GM12801 (cell line): ENCODE data around the gene LBR.

ENCODE experiments used
- TF ChIP-seq, protein P1 (sequence below): IDR thresholded peaks from one replicate; pipeline ENCODE4 v1.5.1; 2011; ENCODE audit warnings: control low read depth; ENCODE audit not compliant: insufficient read length; ENCODE audit errors: extremely low read depth

The LBR gene

DNA sequence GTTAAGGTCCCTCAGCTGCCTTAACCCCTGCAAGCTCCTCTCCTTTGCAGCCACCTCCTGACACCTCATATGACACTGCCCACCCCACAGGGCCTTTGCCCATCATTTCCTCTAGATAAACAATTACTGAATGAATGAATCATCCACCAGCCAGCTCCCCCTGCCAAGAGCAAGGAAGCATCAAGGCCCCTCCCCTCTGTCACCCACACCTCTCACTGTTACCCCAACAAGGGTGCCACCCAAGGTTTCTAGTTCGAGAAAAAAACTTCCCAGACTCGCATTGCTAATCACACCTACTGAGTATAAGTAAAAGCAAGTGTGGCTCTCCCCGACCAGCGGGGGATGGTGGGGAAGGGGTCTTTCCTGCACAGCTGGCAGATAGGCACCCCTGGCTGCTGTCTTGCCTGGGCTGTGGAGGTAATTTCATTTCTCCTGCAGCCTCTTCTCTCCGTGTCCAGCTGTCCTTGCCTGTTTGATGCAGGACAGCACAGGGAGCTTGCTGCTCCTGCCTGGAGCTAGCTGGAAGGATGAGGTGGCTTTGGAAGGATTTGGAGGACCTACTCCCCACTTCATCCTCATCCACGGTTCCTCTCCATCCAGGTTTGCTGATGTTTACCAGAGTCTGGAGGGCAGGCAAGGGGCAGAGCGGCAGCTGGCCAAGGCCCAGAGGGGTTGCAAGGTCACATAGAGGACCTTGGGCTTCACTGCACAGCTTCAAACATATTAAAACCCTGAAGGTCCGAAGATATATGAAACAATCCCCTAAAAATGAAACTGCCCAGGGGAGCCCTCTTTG is 33.1 kb upstream of the LBR start:
- TF ChIP-seq, protein P1, sequence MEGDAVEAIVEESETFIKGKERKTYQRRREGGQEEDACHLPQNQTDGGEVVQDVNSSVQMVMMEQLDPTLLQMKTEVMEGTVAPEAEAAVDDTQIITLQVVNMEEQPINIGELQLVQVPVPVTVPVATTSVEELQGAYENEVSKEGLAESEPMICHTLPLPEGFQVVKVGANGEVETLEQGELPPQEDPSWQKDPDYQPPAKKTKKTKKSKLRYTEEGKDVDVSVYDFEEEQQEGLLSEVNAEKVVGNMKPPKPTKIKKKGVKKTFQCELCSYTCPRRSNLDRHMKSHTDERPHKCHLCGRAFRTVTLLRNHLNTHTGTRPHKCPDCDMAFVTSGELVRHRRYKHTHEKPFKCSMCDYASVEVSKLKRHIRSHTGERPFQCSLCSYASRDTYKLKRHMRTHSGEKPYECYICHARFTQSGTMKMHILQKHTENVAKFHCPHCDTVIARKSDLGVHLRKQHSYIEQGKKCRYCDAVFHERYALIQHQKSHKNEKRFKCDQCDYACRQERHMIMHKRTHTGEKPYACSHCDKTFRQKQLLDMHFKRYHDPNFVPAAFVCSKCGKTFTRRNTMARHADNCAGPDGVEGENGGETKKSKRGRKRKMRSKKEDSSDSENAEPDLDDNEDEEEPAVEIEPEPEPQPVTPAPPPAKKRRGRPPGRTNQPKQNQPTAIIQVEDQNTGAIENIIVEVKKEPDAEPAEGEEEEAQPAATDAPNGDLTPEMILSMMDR, result no peak

DNA sequence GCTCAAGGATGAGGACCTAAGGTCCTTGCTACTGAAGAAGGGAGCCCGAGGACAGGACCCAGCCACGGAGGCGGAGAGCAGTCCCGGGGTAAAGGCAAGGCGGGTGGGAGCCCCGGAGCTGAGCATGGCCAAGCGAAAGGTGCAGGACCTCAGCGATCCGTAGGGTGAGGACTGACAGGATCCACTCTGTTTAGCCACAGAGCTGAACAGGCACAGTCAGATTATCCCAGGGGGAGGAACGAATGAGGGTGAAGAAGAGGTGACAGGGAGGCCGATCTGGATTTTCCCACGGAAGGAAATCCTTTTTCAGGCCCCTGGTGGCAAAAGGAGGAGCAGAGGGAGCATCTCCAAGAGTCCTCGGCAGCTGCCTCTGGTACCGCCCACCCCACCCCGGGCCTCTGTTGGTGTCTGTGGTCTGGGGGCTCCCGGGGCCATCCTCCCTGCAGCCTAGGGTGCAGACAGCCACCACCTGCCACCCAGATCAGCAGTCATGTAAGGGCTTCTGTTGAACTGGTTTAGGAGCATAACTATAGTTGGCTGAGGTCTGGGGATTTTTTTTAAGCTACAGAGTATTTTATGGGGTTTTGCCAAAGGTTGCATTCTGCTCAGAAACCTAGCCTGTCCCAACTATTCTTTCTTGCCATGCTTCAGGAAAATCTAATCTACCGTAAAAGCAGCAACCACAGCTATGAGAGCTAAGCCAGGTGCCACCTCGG is 32.3 kb upstream of the LBR start:
- TF ChIP-seq, protein P1, result no peak

DNA sequence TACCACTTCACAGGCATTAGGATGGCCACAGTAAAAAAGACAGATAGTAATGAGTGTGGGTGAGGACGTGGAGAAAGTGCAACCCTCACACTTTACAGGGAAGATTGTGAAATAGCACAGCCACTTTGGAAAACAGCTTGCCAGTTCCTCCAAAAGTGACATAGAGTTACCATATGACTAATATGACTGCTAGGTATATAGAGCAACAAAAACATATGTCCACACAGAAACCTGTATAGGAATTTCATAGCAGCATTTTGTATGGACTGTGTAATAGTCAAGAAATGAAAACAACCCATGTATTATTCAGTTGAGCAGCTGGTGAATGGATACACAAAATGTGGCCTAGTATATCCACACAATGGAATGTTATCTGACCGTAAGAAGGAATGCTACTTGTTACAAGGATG is 30.4 kb upstream of the LBR start:
- TF ChIP-seq, protein P1, result no peak

DNA sequence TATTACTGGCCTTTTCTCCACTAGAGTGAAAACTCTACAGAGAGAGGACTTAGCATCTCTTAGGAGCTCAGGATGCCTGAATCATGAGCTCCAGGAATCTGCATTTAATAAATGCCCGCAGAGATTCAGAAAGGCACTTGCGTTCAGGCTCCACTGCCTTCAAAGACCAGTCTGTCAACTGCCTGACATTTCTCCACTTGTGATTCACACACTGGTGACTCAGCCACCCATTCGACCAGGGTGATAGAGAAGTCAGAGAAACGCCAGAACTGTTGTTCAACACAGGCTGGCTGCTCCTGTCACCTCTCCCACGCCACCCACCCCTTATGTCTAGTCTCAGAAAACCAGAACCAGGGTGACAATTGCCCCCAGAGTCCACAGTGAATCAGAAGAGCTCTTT is 26.9 kb upstream of the LBR start:
- TF ChIP-seq, protein P1, result no peak

DNA sequence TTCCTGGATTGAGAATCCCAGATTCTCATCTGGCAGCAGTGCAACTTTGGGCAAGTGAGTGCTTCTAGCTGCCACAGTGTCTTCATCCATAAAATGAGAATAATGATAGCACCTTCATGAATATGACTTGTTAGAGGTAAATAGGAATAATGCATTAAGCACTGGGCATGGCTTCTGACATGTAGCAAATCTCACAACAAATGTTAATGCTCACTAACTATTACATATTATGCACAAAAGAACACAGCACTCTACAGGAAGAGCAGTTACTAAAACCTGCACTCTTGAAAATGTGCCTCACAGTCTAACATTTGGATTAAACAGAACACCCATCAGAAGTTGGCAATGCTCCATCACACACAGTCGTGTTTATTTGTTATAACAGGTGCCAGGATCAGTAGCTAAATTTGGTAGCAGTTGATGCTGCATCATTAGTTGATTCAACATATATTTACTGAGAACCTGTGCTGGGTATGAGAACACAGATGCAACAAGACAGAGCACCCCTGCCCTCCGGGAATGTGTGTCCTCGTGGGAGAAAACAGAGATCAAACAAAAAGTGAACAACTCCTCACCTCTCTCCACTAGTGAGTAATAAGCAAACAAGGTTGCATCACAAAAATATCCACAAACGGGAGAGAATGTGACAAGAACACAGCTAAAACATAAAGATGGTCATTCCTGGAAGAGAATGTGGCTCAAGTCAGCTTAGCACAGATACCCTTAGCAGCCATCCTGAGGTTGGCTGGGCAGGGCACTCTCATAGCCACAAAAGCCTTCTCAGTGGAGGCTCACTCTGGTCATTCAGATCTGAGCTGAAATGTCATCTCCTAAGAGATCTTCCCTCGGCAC is 26.2 kb upstream of the LBR start:
- TF ChIP-seq, protein P1, result no peak

DNA sequence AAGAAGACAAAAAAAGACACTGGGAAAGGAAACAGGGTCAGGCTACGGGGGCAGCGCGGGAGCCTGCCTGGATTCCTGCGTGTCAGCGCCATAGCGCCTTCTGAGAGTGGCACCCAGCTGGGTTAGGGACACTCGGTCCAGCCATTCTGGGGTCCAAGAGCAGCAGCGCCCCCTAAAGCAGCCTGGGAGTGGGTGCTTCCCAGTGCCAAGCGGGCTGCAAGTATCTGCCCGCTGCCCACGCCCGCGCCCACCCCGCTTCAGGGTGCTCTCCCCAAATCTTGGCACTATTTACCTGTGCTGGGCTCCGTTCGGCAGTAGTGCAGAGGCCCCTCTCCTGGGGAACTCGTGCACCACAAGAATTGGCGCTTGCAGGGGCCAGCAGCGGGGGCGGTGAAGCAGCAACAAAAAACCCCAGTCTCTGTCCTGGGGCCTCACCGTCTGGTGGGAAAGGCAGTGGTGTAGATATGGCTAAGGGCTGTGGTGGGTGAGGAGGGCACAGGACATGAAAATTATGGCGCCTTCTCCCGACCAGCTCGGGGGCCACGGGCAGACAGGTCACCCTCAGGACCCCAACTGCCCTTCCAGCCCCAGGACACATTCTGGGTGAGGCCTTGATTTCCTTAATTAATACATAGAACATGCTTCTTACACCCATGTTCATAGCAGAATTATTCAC is 24.1 kb upstream of the LBR start:
- TF ChIP-seq, protein P1, result no peak
